Measurements from ENCODE around the gene WRNIP1.

Gene WRNIP1

GRCh38 chr6:2737885-2738284 lies 27.3 kb upstream of the WRNIP1 start:
- H3K9me3 ChIP-seq (ENCODE audit: insufficient read depth, low read length): no peaks in the 10 kb centered on the region
- no peaks in the 10 kb centered on the region for H3K79me2 ChIP-seq (ENCODE audit: insufficient read depth, low read length)
- no peaks in the 10 kb centered on the region for H4K20me1 ChIP-seq (ENCODE audit: low read depth, low read length)
- no peak overlapping the region for H3K4me3 ChIP-seq (ENCODE audit: insufficient read depth, low read length, poor library complexity, severe bottlenecking)
- TF ChIP-seq CTCF (IDR thresholded peaks at IDR 0.05; ENCODE audit: insufficient read depth, low read length, poor library complexity, severe bottlenecking) (no peak), EZH2phosphoT487 (conservative IDR thresholded peaks at IDR 0.05; ENCODE audit: low read length) (no peak)
- no peak overlapping the region for H2AFZ ChIP-seq (ENCODE audit: low read depth, low read length, severe bottlenecking)
- H3K27me3 ChIP-seq (ENCODE audit: low read length): no peaks in the 10 kb centered on the region
- H3K4me2 ChIP-seq (ENCODE audit: low read depth, low read length, poor library complexity, severe bottlenecking): no peak overlapping the region
- H3K9ac ChIP-seq (ENCODE audit: low read length): no peak overlapping the region
- no peaks in the 10 kb centered on the region for H3K9me2 ChIP-seq (replicated peaks; ENCODE audit: insufficient read depth, low read length)
- H3K27ac ChIP-seq (ENCODE audit: low read depth, low read length): no peak overlapping the region
- no peaks in the 10 kb centered on the region for H3K36me3 ChIP-seq (ENCODE audit: low read length)
- no peaks in the 10 kb centered on the region for H3F3A ChIP-seq (ENCODE audit: insufficient read depth)

GRCh38 chr6:2738373-2738979 lies 26.7 kb upstream of the WRNIP1 start:
- no peaks in the 10 kb centered on the region for H3K9me3 ChIP-seq (ENCODE audit: insufficient read depth, low read length)
- no peaks in the 10 kb centered on the region for H4K20me1 ChIP-seq (ENCODE audit: low read depth, low read length)
- H3K4me2 ChIP-seq (ENCODE audit: low read depth, low read length, poor library complexity, severe bottlenecking): no peak overlapping the region
- H3K9ac ChIP-seq (ENCODE audit: low read length): no peak overlapping the region
- no peak overlapping the region for H2AFZ ChIP-seq (ENCODE audit: low read depth, low read length, severe bottlenecking)
- no peaks in the 10 kb centered on the region for H3K9me2 ChIP-seq (replicated peaks; ENCODE audit: insufficient read depth, low read length)
- H3F3A ChIP-seq (ENCODE audit: insufficient read depth): no peaks in the 10 kb centered on the region
- H3K4me3 ChIP-seq (ENCODE audit: insufficient read depth, low read length, poor library complexity, severe bottlenecking): no peak overlapping the region
- H3K27ac ChIP-seq (ENCODE audit: low read depth, low read length): no peak overlapping the region
- no peaks in the 10 kb centered on the region for H3K27me3 ChIP-seq (ENCODE audit: low read length)
- TF ChIP-seq CTCF (IDR thresholded peaks at IDR 0.05; ENCODE audit: insufficient read depth, low read length, poor library complexity, severe bottlenecking) (peak; percentile 91), EZH2phosphoT487 (conservative IDR thresholded peaks at IDR 0.05; ENCODE audit: low read length) (no peak)
- no peaks in the 10 kb centered on the region for H3K36me3 ChIP-seq (ENCODE audit: low read length)
- H3K79me2 ChIP-seq (ENCODE audit: insufficient read depth, low read length): no peaks in the 10 kb centered on the region

GRCh38 chr6:2739335-2739734 lies 25.9 kb upstream of the WRNIP1 start:
- Histone ChIP-seq H2AFZ (ENCODE audit: low read depth, low read length, severe bottlenecking) (no peak overlapping the region), H3K27me3 (ENCODE audit: low read length) (no peaks in the 10 kb centered on the region), H4K20me1 (ENCODE audit: low read depth, low read length) (no peaks in the 10 kb centered on the region), H3K9me2 (replicated peaks; ENCODE audit: insufficient read depth, low read length) (no peaks in the 10 kb centered on the region), H3K4me2 (ENCODE audit: low read depth, low read length, poor library complexity, severe bottlenecking) (no peak overlapping the region), H3K4me3 (ENCODE audit: insufficient read depth, low read length, poor library complexity, severe bottlenecking) (no peak overlapping the region), H3K9ac (ENCODE audit: low read length) (no peak overlapping the region), H3K9me3 (ENCODE audit: insufficient read depth, low read length) (no peaks in the 10 kb centered on the region), H3F3A (ENCODE audit: insufficient read depth) (no peaks in the 10 kb centered on the region), H3K27ac (ENCODE audit: low read depth, low read length) (no peak overlapping the region), H3K36me3 (ENCODE audit: low read length) (no peaks in the 10 kb centered on the region), H3K79me2 (ENCODE audit: insufficient read depth, low read length) (no peaks in the 10 kb centered on the region)
- TF ChIP-seq CTCF (IDR thresholded peaks at IDR 0.05; ENCODE audit: insufficient read depth, low read length, poor library complexity, severe bottlenecking) (no peak), EZH2phosphoT487 (conservative IDR thresholded peaks at IDR 0.05; ENCODE audit: low read length) (no peak)
